Measurements from ENCODE around the gene C17orf114.
"Not testable (repeated sequence)": the region's sequence is repeated elsewhere in the genome, so short reads cannot be mapped to it uniquely, and the experiment has no call there.

C17orf114 gene

GRCh38 chr17:4802228-4802627 lies at the start of gene C17orf114:
Gene C17orf114, minus strand, starts transcription at chr17:4802328.
- no peak for DNase-seq (ENCODE audit: low read depth)

GRCh38 chr17:4851084-4851483 lies 49.0 kb upstream of the C17orf114 start:
- no peak for DNase-seq (ENCODE audit: low read depth)

- no peak for DNase-seq (ENCODE audit: low read depth)
Observed at GRCh38 chr17:4850246-4850645, 48.1 kb upstream of the C17orf114 start.

DNA sequence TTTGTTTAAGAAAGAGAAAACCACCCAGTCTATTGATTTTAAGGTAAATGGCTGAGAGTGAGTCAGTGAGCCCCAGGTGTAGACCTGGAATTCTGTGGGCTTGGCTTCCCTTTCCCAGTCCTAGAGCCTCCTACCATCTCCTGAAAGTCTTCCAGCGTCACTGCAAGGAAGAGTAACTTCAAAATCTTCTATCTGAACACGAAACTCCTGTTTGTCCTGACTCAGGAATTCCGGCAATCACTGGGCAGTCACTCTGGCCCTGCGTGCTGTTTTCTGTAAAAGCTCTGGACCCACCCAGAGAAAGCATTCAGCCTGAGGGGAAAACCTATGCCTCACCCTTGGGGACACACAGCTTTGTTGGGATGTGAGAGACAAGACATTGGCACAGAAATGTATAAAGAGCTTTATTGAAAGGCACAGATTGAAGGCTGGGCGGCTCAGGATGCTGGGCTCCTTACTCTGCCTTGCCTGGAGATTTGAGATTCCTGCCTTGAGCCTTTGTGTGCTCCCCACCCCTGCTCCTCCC lies 46.9 kb upstream of the C17orf114 start:
- DNase-seq (ENCODE audit: low read depth) = no peak

DNA sequence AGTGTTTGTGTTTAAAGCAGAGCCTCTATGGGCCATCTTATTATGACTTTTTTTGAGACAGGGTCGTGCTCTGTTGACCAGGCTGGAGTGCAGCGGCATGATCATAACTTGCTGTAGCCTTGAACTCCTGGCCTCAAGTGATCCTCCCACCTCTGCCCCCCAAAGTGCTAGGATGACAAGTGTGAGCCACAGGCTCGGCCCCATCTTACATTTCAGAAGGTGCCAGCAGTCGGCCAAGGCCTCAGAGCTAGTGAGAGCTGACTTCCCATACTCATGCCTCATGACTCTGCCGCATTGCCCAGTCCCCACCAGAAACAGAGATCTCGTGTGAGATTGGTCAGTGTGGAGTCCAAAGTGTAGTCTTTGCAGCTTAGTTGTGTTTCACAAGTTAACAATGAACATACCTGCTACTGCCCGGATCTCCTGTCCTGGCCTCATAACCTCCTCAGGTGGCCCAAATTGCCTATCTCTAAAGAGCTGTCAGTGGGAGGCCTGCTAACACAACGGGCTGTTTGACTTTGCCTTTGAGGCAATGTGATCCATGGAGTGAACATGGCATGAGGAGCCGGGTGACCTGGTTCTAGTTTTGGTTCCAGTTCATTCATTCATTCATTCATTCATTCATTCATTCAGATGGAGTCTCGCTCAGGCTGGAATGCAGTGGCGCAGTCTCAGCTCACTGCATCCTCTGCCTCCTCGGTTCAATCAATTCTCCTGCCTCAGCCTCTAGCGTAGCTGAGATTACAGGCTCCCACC lies 44.7 kb upstream of the C17orf114 start:
- DNase-seq (ENCODE audit: low read depth) = no peak

DNA sequence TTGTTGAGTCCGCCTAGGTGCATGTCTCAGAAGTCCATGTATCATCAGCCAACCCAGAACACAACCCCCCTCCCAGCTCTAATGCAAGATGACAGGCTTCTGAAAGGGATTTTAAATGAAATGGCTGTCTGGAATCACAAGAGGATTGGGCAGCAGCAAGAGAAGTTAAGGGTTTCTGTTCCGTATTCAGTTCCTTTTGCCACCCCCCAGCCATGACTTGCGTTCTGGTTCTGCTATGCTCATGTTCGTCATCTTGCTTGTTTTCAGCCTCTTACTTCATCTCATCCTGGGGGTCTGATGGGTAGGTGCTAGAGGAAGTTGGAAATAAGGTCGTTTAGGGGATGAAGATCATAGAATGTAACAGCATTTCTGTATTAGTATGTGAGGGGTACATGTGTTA lies 43.0 kb upstream of the C17orf114 start:
- no peak for DNase-seq (ENCODE audit: low read depth)

GRCh38 chr17:4843321-4844000 lies 41.3 kb upstream of the C17orf114 start:
- DNase-seq (ENCODE audit: low read depth) = no peak

DNA sequence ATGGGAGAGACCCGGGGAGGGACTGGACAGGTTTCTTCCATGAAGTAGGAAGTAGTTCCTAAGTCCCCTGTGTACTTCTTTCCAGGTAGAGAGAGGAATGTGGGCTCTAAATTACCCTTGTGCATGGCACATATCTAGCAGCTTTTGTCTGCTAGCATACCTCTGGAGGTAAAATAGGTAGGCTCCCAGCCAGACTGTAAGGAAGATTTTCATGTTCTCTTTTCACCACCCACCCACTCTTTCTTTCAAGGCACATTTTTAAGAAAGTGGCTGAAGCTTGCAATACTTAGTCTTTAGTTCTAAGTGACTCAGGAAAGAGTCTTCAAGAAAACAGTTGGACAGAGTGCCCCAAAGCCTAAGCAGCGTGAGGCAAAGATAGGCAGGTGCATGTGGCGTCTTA lies 40.2 kb upstream of the C17orf114 start:
- no peak for DNase-seq (ENCODE audit: low read depth)

GRCh38 chr17:4840893-4841242 lies 38.7 kb upstream of the C17orf114 start:
- no peak for DNase-seq (ENCODE audit: low read depth)

GRCh38 chr17:4839965-4840892 lies 38.1 kb upstream of the C17orf114 start:
- DNase-seq (ENCODE audit: low read depth) = no peak

DNA sequence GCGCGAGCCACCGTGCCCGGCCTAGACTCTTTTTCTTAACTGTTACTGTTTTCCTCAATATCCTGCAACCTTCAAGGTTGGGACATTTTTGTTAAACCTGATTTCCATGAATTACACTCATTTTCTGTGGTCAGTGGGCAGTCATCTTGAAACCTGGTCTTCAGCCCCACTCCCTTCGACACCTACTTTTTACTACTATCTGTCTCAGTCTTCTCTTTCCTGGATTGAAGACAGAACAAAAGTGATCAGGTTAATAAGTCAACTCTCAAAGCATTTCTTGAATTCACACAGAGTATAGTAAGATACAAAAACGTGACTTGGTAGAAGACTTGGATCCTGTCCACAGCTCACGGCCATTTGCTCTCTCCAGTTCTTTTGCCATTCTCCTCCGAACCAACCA lies 37.1 kb upstream of the C17orf114 start:
- DNase-seq (ENCODE audit: low read depth) = no peak

DNA sequence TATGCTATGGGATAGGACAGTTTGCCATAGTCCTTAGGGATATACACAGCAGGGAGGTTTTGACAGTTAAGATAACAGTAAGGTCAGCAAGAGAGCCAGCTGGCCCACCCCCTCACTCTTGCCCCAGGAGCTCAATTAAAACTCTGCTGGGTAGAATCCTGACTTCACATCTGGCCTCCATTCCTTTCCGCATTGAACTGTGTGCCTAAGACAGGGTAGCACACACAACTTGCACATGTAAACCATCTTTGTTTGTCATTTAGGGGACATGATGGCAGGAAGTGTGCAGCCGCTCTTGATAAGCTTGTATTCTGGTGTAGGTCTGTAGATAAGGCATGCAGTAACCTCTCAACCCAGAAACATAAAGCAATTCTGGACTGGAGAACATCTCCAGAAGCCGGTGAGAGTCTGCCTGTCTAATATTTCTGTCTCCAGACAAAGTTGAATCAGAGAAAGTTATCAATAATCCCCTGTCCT lies 36.2 kb upstream of the C17orf114 start:
- DNase-seq (ENCODE audit: low read depth) = no peak

DNA sequence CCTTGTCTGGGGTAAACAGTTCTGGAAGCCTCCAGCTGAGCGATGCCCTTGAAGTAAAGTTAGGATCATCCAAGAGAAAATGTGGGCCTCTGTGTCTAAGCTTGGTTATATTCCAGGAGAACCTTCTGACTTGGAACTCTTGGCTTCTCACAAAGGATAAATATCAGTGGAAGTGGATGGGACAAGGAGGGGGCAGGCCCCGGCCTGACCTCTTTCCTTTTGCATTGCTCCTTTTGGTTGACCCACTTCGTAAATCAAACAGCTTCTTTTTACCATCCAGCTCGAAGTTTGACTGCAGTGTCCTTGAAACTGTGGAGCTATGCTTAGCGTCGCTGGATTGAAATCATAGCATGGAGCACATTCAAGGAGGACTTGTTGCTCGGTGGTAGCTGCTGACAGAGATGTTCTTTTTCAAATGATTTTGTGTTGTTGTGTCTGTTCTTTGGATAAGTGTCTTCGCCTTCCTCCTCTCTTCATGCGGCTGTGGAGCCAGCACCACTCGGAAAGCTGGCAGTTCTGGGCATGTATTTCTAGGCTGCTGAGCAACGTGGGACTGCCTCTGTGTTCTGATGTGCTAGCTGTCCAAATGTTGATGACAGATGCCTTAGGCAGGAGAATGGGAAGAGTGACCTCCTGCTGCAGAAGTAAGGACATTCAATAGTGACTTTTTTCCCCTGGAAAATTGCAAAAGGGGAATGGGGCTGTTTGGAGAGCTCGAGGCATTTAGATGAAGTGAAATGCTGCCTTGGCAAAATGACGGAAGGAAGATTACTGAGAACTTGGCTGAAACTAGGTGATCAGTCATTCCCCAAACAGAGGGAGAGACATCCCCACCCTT lies 35.6 kb upstream of the C17orf114 start:
- no peak for DNase-seq (ENCODE audit: low read depth)

GRCh38 chr17:4836221-4836620 lies 34.1 kb upstream of the C17orf114 start:
- DNase-seq (ENCODE audit: low read depth) = no peak

DNA sequence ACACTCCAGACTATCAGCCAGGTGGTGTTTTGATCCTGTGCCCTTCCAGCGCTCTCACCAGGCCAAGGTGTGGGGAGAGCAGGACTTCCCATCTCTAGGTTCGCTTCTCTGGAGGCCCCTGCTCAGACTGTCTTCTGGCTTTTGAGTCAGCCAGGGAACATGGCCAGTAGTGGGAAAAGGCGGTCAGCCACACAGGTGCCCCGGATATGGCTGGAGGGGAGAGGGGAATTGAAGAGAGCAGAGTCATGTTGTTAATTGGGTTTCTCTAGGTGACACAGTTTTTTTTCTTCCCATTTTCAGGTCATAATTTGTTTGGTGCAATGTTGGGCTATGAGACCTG lies 32.5 kb upstream of the C17orf114 start:
- no peak for DNase-seq (ENCODE audit: low read depth)

DNA sequence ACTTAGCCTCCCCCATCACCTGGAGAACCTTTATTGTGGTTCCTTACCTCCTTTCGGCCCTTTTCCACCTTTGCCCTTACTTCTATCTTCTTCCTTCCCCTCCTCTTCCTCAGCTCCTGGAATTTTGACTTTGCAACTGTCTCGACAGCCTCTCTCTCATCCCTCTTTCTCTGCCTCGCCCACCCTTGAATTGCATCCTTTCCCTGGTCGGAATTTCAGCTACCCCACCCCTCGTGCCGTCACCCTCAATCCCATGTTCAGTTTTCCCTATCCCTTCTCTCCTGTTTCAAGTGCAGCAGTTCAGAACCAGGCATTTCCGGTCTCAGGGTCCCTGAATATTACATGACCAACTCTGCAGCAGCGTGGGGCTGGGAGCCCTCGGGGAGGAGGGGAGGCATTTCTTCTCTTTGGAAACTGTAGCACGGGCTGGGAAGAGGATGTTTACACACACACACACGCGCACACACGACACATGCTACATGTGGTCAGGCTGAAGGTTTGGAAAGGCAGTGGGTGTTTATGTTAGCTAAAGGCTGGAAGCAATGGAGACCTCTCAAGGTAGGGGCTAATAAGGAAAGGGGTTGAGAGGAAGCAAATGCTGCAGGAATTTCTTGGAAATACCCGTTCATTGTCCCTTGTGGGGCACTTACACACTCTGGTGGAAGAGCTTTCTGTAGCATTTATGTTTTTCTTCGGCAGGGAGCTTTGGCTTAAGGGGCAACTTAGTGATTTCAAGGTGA lies 32.0 kb upstream of the C17orf114 start:
- peak; percentile 50 for DNase-seq (ENCODE audit: low read depth)

- DNase-seq (ENCODE audit: low read depth) = peak; percentile 97
Observed at GRCh38 chr17:4833178-4833940, 31.2 kb upstream of the C17orf114 start, which contains the start of gene MINK1. Gene MINK1, plus strand, starts transcription at chr17:4833340. Its CDS starts 244 bp downstream, at chr17:4833584.

DNA sequence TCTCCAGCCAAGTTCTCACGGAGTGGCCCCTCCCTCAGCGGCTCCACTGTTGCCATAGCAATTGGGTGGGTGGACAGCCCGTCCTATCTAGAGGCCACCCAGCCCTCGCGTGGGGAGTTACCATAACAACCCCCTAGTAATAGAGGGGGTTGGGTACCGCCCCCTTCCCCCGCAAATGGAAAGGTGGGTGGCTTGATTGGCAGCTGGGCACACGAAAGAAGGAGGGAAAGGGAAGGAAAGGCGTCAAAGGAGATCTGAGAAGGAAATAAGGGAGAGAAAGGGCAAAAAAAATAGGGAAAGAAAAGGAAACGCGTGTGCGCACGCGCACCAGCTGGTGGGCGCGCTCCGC lies 30.7 kb upstream of the C17orf114 start:
- not testable (repeated sequence) for DNase-seq (ENCODE audit: low read depth)

GRCh38 chr17:4827399-4827798 lies 25.3 kb upstream of the C17orf114 start:
- no peak for DNase-seq (ENCODE audit: low read depth)

All from Daoy (cell line).